A549 (cell line): ENCODE data around the gene NCOR2. TPM values are rescaled to one million over a fixed set of nuclear protein-coding genes. Genes with fewer than 3 reads are reported as not detected.

Experiments used
- ATAC-seq, 2 experiments: fragments of 200-7000 bp in 1 of 2; fragments of >200 bp in 1 of 2; cut with Nextera tagmentation in 1 of 2; cut with Tn5 transposase in 1 of 2; 3 replicates each; pipeline versions ENCODE4 v1.8.0 to v1.9.1; 2018 to 2020; ENCODE audit warnings: mild to moderate bottlenecking in 1 of 2, moderate library complexity in 1 of 2
- CTCF ChIA-PET: fragments of 300-600 bp; sonication (Branson Sonifier 250); formaldehyde crosslinking; extraction: SDS; loops from one replicate; lab custom pipeline; 2021; ENCODE audit warnings: antibody characterized with exemption, inconsistent platforms; lab: Yijun Ruan, JAX
- POLR2A ChIA-PET: fragments of 350-600 bp; formaldehyde crosslinking; extraction: SDS; loops from one replicate; lab custom pipeline; 2021; ENCODE audit warnings: antibody characterized with exemption, inconsistent platforms; lab: Yijun Ruan, JAX
- DNase-seq, 2 experiments: peaks; one replicate each; pipeline versions ENCODE4 v3.0.0 to v3.0.0-alpha.2; 2011 to 2016; ENCODE audit warnings: low read depth in 1 of 2, low spot score in 1 of 2
- FAIRE-seq: peaks from 2 replicates; lab custom pipeline; 2011; peaks lifted over from hg19 to GRCh38; lab: Jason Lieb, UNC
- H3K27ac ChIP-seq, 2 experiments: fragments of >200 bp; sonication (Bioruptor Twin); formaldehyde crosslinking; 3 replicates each; pipeline ENCODE4 v1.5.1; 2016 to 2017
- H3K4me1 ChIP-seq: fragments of >200 bp; sonication (Bioruptor Twin); formaldehyde crosslinking; 3 replicates; pipeline ENCODE4 v1.6.1; 2016
- H3K4me2 ChIP-seq: fragments of >200 bp; sonication (Bioruptor Twin); formaldehyde crosslinking; 3 replicates; pipeline ENCODE4 v1.6.1; 2016
- H3K4me3 ChIP-seq: fragments of >200 bp; sonication (Bioruptor Twin); formaldehyde crosslinking; 3 replicates; pipeline ENCODE4 v1.5.1; 2016
- H3K9me3 ChIP-seq: fragments of >200 bp; sonication (Bioruptor Twin); formaldehyde crosslinking; 3 replicates; pipeline ENCODE4 v1.6.1; 2016
- ATOH8 ChIP-seq: fragments of 250-450 bp; sonication (Bioruptor Pico); IDR thresholded peaks from 2 replicates; pipeline ENCODE4 v1.5.0; 2020; ENCODE audit warnings: low read depth, mild to moderate bottlenecking, moderate library complexity
- BCL3 ChIP-seq: fragments of >200 bp; sonication (Bioruptor Twin); formaldehyde crosslinking; IDR thresholded peaks from 3 replicates; pipeline ENCODE4 v1.6.1; 2016
- ELK1 ChIP-seq: fragments of 150-350 bp; IDR thresholded peaks from 2 replicates; pipeline ENCODE4 v1.6.1; 2014; ENCODE audit warnings: low read depth, mild to moderate bottlenecking, low read length
- MAX ChIP-seq: IDR thresholded peaks from 2 replicates; pipeline ENCODE4 v1.6.1; 2012
- MYC ChIP-seq: IDR thresholded peaks from 2 replicates; pipeline ENCODE4 v1.6.1; 2012; ENCODE audit warnings: mild to moderate bottlenecking, inconsistent platforms, low read length, improper control_type of control experiment, borderline replicate concordance
- NFE2L2 ChIP-seq: fragments of 150-350 bp; conservative IDR thresholded peaks from 2 replicates; pipeline ENCODE4 v1.6.1; 2014; ENCODE audit warnings: low read length
- NR3C1 ChIP-seq: fragments of >200 bp; sonication (Bioruptor Twin); formaldehyde crosslinking; IDR thresholded peaks from 3 replicates; pipeline ENCODE4 v1.6.1; 2017
- POLR2A ChIP-seq: IDR thresholded peaks from 2 replicates; pipeline ENCODE4 v1.6.1; 2012; ENCODE audit warnings: mild to moderate bottlenecking, low read length
- SREBF2 ChIP-seq: fragments of 450-650 bp; IDR thresholded peaks from 2 replicates; pipeline ENCODE4 v1.6.1; 2014; ENCODE audit warnings: mild to moderate bottlenecking, moderate library complexity
- ZFP36 ChIP-seq: fragments of 450-650 bp; IDR thresholded peaks from 2 replicates; pipeline ENCODE4 v1.6.1; 2014; ENCODE audit warnings: borderline replicate concordance; ENCODE audit not compliant: partially characterized antibody
- WGBS: methylation state at CpG from one replicate; pipeline ENCODE4 v1.1.6; 2017; ENCODE audit errors: missing lambda C conversion rate; 5-methylcytosine and 5-hydroxymethylcytosine counted together
- polyA plus RNA-seq, 4 experiments: library from polyadenylated mRNA; depleted of rRNA in 3 of 4; stranded (reverse); fragments of >200 nt; fragmentation: RNase III in 1 of 4; extraction: RNeasy Plus Mini Kit Qiagen cat#74134 plus additional on column Dnase treatment in 1 of 4; gene quantifications; 2 replicates in 3 of 4; 3 replicates in 1 of 4; pipeline ENCODE4 v1.2.3, GENCODE V29; 2011 to 2017

Gene NCOR2
- polyA plus RNA-seq, 2 of the 4 experiments (the other 2 are of a cell fraction) = 14.1 to 151 TPM

GRCh38 chr12:124543052-124543589 is 24.3 kb downstream of the NCOR2 start:
- H3K4me1 ChIP-seq = peaks cover 64% of the 10 kb centered on the region
- FAIRE-seq = no peak
- H3K9me3 ChIP-seq = no peaks in the 10 kb centered on the region
- 59% methylated on average over 19 of the region's 20 CpGs for WGBS
- peak overlapping the region in 1 of 2 experiments; percentile 80; a peak in 2 of 6 replicates for H3K27ac ChIP-seq
- ATAC-seq = peak; percentile 63 to 74
- H3K4me2 ChIP-seq = peak overlapping the region; percentile 18; the same call in 2 of the 3 replicates
- H3K4me3 ChIP-seq = no peak overlapping the region
- POLR2A ChIA-PET = no interaction called here
- CTCF ChIA-PET = interaction anchor here (1.6 kb wide), 1 partner anchor 33 kb away, joined by 4 read pairs; no protein-coding TSS in a partner anchor
- TF ChIP-seq MYC = peak; percentile 41; the same call in 1 of the 2 replicates
- TF ChIP-seq POLR2A = no peak
- TF ChIP-seq MAX = 0 out of 2 replicates have a peak, but pooled peaks have one; percentile 46
- TF ChIP-seq BCL3 = no peak
- DNase-seq = peak; percentile 57 to 60

DNA sequence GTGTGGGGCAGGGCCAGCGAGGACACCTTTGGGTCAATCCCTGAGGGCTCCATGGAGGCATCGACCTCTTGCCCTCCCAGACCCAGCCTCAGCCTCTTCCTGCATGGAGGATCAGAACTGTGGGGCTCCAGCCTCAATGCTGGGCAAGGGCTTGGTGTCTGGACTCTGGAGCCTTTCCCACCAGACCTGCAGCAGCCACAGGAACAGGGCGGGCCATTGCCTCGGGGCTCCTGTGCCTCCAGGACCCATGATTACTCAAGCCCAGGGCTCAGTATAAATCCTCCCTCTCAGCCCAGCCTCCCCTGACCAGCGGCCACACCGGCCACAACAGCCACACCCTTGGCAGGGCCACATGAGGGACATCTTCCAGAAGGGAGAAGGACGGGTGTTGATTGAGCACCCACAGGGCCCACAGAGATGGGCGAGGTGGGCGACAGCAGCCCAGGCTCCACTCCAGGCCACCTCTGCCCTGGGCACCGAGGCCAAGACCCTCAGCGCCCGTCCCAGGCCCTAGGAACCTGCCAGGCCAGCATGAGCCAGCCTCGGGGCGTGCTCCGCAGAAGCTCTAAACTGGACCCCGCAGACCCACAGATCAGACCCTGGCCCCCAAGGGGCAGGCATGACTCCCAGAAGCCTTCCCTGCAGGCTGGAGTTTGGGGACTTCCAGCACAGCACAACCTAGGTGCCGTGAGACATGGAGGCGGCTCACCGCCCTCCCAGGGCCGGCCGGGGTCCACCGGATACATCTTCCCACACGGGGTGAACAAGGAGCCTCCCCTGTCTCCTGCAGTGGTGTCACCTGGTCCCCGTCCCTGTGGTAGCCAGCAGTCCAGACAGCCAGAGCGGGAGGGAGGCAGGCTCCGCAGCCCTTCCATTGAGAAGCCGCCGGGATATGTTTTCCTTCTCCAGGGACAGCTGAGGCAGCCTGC is 25.1 kb downstream of the NCOR2 start:
- FAIRE-seq = no peak
- TF ChIP-seq NFE2L2 (no peak), ZFP36 (peak; percentile 92)
- TF ChIP-seq, all 56 proteins: peak for 1
- WGBS = 71% methylated on average over 21 of the region's 28 CpGs
- Histone ChIP-seq H3K4me2 (peak overlapping the region; percentile 29), H3K9me3 (no peaks in the 10 kb centered on the region), H3K4me1 (peaks cover 72% of the 10 kb centered on the region), H3K27ac (peak overlapping the region; percentile 12 to 80; a peak in 5 of 6 replicates), H3K4me3 (no peak overlapping the region)
- ATAC-seq (peak; percentile 14 to 47; a peak in 4 of 6 replicates), DNase-seq (peak in 1 of 2 experiments; percentile 51)
- ChIA-PET CTCF (interaction anchor here (1.6 kb wide), 1 partner anchor 32 kb away, joined by 4 read pairs; no protein-coding TSS in a partner anchor), POLR2A (no interaction called here)

DNA sequence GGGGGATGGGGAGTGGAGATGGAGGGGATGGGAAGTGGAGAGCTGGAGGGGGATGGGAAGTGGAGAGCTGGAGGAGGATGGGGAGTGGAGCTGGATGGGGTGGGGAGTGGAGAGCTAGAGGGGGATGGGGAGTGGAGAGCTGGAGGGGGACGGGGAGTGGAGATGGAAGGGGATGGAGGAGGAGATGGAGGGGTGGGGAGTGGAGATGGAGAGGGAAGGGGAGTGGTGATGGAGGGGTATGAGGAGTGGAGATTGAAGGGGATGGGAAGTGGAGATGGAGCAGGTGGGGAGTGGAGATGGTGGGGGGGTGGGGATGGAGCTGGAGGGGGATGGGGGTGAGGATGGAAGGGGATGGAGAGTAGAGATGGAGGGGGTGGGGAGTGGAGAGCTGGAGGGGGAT is 26.1 kb downstream of the NCOR2 start:
- H3K4me3 ChIP-seq = no peak overlapping the region
- ATAC-seq (no peak), DNase-seq (no peak), FAIRE-seq (no peak)
- CTCF ChIA-PET = interaction anchor here (0.7 to 1.4 kb wide), 5 partner anchors 22 to 488 kb away, joined by 3 to 6 read pairs (median 3); no protein-coding TSS in a partner anchor
- WGBS = no CpG with 5 or more reads among the region's 1 CpG
- H3K9me3 ChIP-seq = no peaks in the 10 kb centered on the region
- peaks cover 80% of the 10 kb centered on the region for H3K4me1 ChIP-seq
- POLR2A ChIA-PET = interaction anchor here (0.6 kb wide), 1 partner anchor 212 kb away, joined by 4 read pairs; no protein-coding TSS in a partner anchor
- peak overlapping the region in 1 of 2 experiments; percentile 80; a peak in 3 of 6 replicates for H3K27ac ChIP-seq
- TF ChIP-seq NR3C1 (no peak), ELK1 (no peak), SREBF2 (no peak), ZFP36 (no peak), NFE2L2 (no peak)
- H3K4me2 ChIP-seq = peak overlapping the region; percentile 17; the same call in 1 of the 3 replicates

- ChIA-PET POLR2A (interaction anchor here (1.4 kb wide), 1 partner anchor 20 kb away, joined by 6 read pairs; no protein-coding TSS in a partner anchor), CTCF (interaction anchor here (0.6 to 1.4 kb wide), 4 partner anchors 20 to 232 kb away, joined by 3 to 6 read pairs (median 3); no protein-coding TSS in a partner anchor)
- Histone ChIP-seq H3K4me2 (peak overlapping the region; percentile 23; the same call in 1 of the 3 replicates), H3K27ac (peak overlapping the region in 1 of 2 experiments; percentile 61; a peak in 3 of 6 replicates), H3K4me3 (no peak overlapping the region), H3K4me1 (peaks cover 87% of the 10 kb centered on the region), H3K9me3 (no peaks in the 10 kb centered on the region)
- FAIRE-seq (no peak), ATAC-seq (no peak), DNase-seq (no peak)
- WGBS = 90% methylated on average over 30 of the region's 37 CpGs
- TF ChIP-seq ATOH8 (CRISPR knock-in tag) = no peak
- TF ChIP-seq ZFP36 = peak; percentile 85
Measured at GRCh38 chr12:124539084-124540041, 28.0 kb downstream of the NCOR2 start.
